Measurements from ENCODE around the gene TYW1B.
A peak's percentile ranks its signal among the peaks of the same experiment; 100 is the strongest.
"Not testable (repeated sequence)": the region's sequence is repeated elsewhere in the genome, so short reads cannot be mapped to it uniquely, and the experiment has no call there.

TYW1B gene

GRCh38 chr7:72830567-72830966 lies 2.6 kb upstream of the TYW1B start:
- intact Hi-C loops (cut with DNase I; ENCODE audit: low total_unique reads); H3K27me3 ChIP-seq; H3K9me3 ChIP-seq; DNase-seq: not testable (repeated sequence)
- H3K36me3 ChIP-seq = peaks cover 42 to 43% (median 42%) of the 10 kb centered on the region in 3 donors
- peaks cover 0 to 41% (median 21%) of the 10 kb centered on the region in 4 donors for H3K4me1 ChIP-seq
- H3K27ac ChIP-seq = peak overlapping the region; percentile 94 to 95
- peak overlapping the region; percentile 69 to 79 for H3K4me3 ChIP-seq

- peaks cover 35 to 37% (median 35%) of the 10 kb centered on the region in 3 donors for H3K36me3 ChIP-seq
- H3K9me3 ChIP-seq; intact Hi-C loops (cut with DNase I; ENCODE audit: low total_unique reads); H3K27me3 ChIP-seq: not testable (repeated sequence)
- peak; percentile 62 to 85 for DNase-seq
- H3K27ac ChIP-seq = peak overlapping the region; percentile 94 to 95
- H3K4me3 ChIP-seq = peak overlapping the region; percentile 69 to 79
- H3K4me1 ChIP-seq = peaks cover 0 to 41% (median 21%) of the 10 kb centered on the region in 4 donors
Observed at GRCh38 chr7:72829687-72830354, 1.8 kb upstream of the TYW1B start.

DNA sequence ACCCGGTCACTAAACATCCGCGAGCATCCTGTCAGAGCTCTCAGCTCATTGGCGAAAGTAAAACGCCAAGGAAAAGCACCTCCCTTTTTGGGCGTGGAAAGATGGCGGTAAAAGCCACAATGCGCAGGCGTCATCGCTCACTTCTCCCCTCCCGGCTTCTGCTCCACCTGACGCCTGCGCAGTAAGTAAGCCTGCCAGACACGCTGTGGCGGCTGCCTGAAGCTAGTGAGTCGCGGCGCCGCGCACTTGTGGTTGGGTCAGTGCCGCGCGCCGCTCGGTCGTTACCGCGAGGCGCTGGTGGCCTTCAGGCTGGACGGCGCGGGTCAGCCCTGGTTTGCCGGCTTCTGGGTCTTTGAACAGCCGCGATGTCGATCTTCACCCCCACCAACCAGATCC lies 1.3 kb upstream of the TYW1B start:
- H3K27me3 ChIP-seq; intact Hi-C loops (cut with DNase I; ENCODE audit: low total_unique reads); H3K9me3 ChIP-seq: not testable (repeated sequence)
- DNase-seq = peak; percentile 94 to 98
- peak in 1 of 2 experiments; percentile 10 for TF ChIP-seq CTCF (IDR thresholded peaks at IDR 0.05)
- Histone ChIP-seq H3K27ac (peak overlapping the region; percentile 94 to 95), H3K4me1 (peaks cover 0 to 45% (median 22%) of the 10 kb centered on the region in 4 donors), H3K36me3 (peaks cover 30 to 32% (median 30%) of the 10 kb centered on the region in 3 donors), H3K4me3 (peak overlapping the region; percentile 69 to 79)

- H3K4me3 ChIP-seq; H3K27me3 ChIP-seq; H3K36me3 ChIP-seq; H3K9me3 ChIP-seq; intact Hi-C loops (cut with DNase I; ENCODE audit: low total_unique reads): not testable (repeated sequence)
- peak; percentile 18 to 37 for TF ChIP-seq CTCF (IDR thresholded peaks at IDR 0.05)
- Histone ChIP-seq H3K27ac (peak overlapping the region in 1 of 2 donors; percentile 47), H3K4me1 (peaks cover 0 to 17% (median 8%) of the 10 kb centered on the region in 4 donors)
- peak in 1 of 2 donors; percentile 32 for DNase-seq
Observed at GRCh38 chr7:72823765-72824732, 4.0 kb downstream of the TYW1B start.

DNA sequence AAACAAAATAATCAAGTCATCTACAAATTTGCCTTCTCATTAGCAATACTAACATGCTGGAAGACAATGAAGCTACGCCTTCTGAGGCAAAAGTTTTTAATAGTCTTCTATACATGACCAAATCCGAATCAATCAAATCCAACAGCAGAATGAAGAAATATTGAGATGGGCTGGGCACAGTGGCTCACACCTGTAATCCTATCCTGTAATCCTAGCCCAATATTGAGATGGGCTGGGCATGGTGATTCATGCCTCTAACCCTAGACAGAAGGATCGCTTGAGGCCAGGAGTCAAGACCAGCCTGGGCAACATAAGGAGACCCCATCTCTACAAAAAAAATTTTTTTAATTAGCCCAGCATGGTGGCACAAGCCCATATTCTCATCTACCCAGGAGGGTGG lies 5.5 kb downstream of the TYW1B start:
- DNase-seq; intact Hi-C loops (cut with DNase I; ENCODE audit: low total_unique reads); H3K9me3 ChIP-seq; H3K27me3 ChIP-seq; H3K36me3 ChIP-seq; H3K4me3 ChIP-seq; H3K27ac ChIP-seq: not testable (repeated sequence)
- H3K4me1 ChIP-seq = peaks cover 0 to 14% (median 8%) of the 10 kb centered on the region in 4 donors

DNA sequence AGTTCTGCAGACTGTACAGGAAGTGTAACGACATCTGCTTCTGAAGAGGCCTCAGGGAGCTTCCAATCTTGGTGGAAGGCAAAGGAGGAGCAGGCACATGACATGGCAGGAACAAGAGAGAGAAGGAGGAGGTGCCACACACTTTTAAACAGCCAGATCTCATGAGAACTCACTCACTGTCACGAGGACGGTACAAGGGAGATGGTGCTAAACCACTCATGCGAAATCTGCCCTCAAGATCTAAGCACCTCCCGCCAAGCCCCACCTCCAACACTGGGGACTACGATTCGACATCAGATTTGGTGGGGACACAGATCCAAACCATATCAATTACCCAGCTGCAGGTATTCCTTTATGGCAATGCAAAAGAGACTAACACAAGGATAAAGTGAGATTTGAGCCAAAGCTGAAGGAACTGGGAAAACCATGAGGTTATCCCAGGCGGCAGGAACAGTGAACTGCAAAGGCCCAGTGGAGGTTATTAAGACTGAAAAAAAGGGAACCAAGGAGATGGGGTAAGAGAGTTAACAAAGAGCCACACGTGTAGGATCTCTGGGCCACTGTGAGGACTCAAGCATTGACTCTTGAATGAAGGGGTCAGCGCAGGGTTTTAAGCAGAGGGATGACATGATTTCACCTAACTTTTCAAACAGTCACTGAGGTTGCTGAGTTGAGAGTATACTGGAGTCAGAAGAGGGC lies 9.2 kb downstream of the TYW1B start:
- H3K27me3 ChIP-seq; H3K9me3 ChIP-seq; intact Hi-C loops (cut with DNase I; ENCODE audit: low total_unique reads); H3K27ac ChIP-seq; H3K4me3 ChIP-seq; DNase-seq; H3K4me1 ChIP-seq: not testable (repeated sequence)
- peaks cover 9 to 13% (median 10%) of the 10 kb centered on the region in 3 donors for H3K36me3 ChIP-seq

GRCh38 chr7:72817661-72818060 lies 10.3 kb downstream of the TYW1B start:
- peaks cover 10 to 20% (median 17%) of the 10 kb centered on the region in 3 donors for H3K36me3 ChIP-seq
- H3K9me3 ChIP-seq; H3K27me3 ChIP-seq; DNase-seq; H3K4me3 ChIP-seq; H3K27ac ChIP-seq; intact Hi-C loops (cut with DNase I; ENCODE audit: low total_unique reads); H3K4me1 ChIP-seq: not testable (repeated sequence)

GRCh38 chr7:72816370-72817157 lies 11.4 kb downstream of the TYW1B start:
- intact Hi-C loops (cut with DNase I; ENCODE audit: low total_unique reads); H3K9me3 ChIP-seq; H3K4me3 ChIP-seq; H3K27me3 ChIP-seq; DNase-seq; H3K27ac ChIP-seq; H3K4me1 ChIP-seq: not testable (repeated sequence)
- H3K36me3 ChIP-seq = peaks cover 10 to 24% (median 17%) of the 10 kb centered on the region in 3 donors

- H3K27ac ChIP-seq; intact Hi-C loops (cut with DNase I; ENCODE audit: low total_unique reads); H3K4me1 ChIP-seq; H3K4me3 ChIP-seq; DNase-seq; H3K27me3 ChIP-seq; H3K9me3 ChIP-seq: not testable (repeated sequence)
- peaks cover 19 to 52% (median 42%) of the 10 kb centered on the region in 3 donors for H3K36me3 ChIP-seq
Observed at GRCh38 chr7:72810437-72810836, 17.6 kb downstream of the TYW1B start.

- H3K4me1 ChIP-seq; H3K27ac ChIP-seq; DNase-seq; intact Hi-C loops (cut with DNase I; ENCODE audit: low total_unique reads); H3K27me3 ChIP-seq; H3K9me3 ChIP-seq; H3K4me3 ChIP-seq: not testable (repeated sequence)
- H3K36me3 ChIP-seq = peaks cover 12 to 59% (median 40%) of the 10 kb centered on the region in 3 donors
Observed at GRCh38 chr7:72808511-72808910, 19.5 kb downstream of the TYW1B start.

All from tibial artery (tissue), 4 donors.